LNCaP clone FGC (cell line): ENCODE results near the gene STK24.

Experiments
- DNase-seq: peaks from one replicate; pipeline ENCODE4 v3.0.0-alpha.2; 2011; ENCODE audit warnings: low read depth
- H3K4me3 ChIP-seq: 2 replicates; pipeline ENCODE4 v1.5.1; 2011; ENCODE audit warnings: mild to moderate bottlenecking, low read depth, low read length, control low read depth
- TF ChIP-seq, protein P1 (sequence below): IDR thresholded peaks from 2 replicates; pipeline ENCODE4 v1.5.1; 2012; ENCODE audit warnings: mild to moderate bottlenecking; ENCODE audit not compliant: control insufficient read depth, insufficient read depth; ENCODE audit errors: extremely low read depth

Gene STK24

DNA sequence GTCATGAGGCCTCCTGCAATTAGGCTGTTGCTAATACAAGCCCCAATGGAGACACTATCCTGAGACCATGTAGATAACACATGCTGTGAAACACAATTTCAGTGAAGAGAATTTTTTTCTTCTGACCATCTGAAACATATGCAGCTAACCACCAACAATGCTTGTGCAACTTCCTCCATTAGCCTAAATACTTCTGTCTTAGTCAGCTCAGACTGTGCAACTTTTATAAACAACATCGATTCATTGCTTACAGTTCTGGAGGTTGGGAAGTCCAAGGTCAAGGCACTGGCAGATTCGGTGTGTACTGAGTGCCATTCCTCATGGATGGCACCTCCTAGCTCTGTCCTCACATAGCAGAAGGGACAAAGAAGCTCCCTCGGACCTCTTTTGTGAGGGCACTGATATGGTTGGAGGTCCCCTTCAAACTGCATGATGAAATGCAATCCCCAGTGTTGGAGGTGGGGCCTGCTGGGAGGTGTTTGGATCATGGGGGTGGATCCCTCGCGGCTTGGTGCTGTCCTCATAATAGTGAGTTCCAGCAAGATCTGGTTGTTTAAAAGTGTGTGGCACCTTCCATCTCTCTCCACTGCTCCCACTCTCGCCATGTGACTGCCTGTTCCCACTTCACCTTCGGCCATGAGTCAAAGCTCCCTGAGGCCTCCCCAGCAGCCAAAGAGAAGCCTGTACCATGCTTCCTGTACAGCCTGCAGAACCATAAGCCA, 27.7 kb downstream of the STK24 start:
- TF ChIP-seq, protein P1, sequence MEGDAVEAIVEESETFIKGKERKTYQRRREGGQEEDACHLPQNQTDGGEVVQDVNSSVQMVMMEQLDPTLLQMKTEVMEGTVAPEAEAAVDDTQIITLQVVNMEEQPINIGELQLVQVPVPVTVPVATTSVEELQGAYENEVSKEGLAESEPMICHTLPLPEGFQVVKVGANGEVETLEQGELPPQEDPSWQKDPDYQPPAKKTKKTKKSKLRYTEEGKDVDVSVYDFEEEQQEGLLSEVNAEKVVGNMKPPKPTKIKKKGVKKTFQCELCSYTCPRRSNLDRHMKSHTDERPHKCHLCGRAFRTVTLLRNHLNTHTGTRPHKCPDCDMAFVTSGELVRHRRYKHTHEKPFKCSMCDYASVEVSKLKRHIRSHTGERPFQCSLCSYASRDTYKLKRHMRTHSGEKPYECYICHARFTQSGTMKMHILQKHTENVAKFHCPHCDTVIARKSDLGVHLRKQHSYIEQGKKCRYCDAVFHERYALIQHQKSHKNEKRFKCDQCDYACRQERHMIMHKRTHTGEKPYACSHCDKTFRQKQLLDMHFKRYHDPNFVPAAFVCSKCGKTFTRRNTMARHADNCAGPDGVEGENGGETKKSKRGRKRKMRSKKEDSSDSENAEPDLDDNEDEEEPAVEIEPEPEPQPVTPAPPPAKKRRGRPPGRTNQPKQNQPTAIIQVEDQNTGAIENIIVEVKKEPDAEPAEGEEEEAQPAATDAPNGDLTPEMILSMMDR, result no peak
- H3K4me3 ChIP-seq, result no peak overlapping the region
- DNase-seq, result no peak

DNA sequence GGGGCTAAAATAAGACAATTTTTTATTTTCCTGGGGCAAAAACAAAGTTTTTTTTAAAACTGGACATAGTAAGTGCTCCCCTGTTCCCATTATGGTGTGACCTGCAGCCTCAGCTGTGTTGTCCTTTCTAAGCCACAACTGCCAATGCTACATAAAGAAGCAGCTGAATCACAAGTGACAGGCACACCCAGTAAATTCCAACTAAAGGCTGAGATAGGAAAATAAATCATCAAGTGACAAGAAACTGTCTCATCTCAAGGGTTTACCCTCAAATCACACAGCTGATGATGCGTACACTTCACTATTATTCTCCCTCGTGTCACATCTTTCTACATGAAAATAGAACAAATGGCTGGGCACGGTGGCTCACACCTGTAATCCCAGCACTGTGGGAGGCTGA, 28.7 kb downstream of the STK24 start:
- no peak overlapping the region for H3K4me3 ChIP-seq
- no peak for DNase-seq
- TF ChIP-seq, protein P1, result no peak

DNA sequence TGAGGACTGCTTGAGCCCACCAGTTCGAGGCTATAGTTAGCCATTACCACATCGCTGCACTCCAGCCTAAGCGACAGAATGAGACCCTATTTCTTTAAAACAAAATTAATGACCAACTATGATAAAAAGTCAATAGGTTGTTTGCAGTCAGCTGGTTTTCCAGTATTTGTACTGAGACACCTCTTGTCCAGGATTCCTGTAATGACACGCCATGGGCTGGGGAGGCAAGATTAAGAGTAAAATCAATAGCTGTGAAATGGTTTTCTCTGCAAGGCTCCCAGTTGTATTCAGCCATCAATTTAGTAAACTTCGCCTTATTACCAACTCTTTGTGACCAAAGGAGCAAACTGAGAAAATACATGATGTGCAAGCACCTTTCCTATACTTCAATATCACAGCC, 29.5 kb downstream of the STK24 start:
- H3K4me3 ChIP-seq, result no peak overlapping the region
- no peak for DNase-seq
- TF ChIP-seq, protein P1, result no peak

DNA sequence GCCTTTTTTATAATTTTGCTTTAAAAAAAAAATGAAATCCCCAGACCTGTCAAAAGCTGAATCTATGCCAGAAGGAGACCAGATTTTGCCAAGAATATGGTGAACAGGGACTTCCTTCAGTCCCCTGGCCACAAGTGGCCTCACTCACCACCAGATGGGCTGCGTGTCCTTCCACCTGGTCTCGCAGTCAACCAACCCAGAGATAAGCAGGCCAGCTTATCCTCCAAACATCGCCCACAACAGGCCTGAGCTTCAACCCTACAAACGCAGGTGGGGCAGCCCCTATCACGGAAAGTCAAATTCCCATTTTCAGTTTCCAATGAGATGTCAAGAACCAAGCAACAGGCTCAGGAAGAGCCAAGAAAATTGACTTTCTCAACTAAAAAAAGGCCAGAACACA, 30.5 kb downstream of the STK24 start:
- TF ChIP-seq, protein P1, result no peak
- DNase-seq, result no peak
- no peak overlapping the region for H3K4me3 ChIP-seq

DNA sequence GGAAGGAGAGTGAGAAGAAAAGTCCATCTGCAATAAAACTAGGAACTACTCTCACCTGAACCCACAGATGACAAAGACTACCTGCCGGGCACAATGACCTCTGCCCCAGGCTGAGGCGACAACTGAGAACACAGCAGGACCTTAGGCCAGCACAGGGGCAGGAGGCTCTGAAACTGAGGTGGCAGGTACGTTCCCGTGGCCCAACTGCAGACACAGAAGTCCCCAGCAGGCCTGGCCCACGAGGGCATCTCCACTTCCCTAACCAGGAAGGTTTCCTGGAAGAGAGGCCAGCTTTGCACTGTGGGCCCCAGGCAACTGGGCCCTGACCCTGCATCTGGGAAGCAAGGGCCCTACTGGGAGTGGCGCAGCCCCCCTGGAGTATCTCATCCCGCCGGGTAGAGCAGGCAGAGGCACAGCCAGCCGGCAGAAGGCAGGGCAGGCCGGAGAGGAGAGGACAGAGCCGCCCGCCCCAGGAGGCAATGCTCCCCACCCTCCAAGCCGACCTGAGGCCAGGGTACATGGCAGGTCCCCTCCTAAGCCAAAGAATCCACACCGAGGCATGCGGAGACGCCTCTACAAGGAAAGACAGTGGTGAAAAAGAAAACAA, 32.7 kb downstream of the STK24 start:
- H3K4me3 ChIP-seq, result no peak overlapping the region
- DNase-seq, result no peak
- TF ChIP-seq, protein P1, result no peak

DNA sequence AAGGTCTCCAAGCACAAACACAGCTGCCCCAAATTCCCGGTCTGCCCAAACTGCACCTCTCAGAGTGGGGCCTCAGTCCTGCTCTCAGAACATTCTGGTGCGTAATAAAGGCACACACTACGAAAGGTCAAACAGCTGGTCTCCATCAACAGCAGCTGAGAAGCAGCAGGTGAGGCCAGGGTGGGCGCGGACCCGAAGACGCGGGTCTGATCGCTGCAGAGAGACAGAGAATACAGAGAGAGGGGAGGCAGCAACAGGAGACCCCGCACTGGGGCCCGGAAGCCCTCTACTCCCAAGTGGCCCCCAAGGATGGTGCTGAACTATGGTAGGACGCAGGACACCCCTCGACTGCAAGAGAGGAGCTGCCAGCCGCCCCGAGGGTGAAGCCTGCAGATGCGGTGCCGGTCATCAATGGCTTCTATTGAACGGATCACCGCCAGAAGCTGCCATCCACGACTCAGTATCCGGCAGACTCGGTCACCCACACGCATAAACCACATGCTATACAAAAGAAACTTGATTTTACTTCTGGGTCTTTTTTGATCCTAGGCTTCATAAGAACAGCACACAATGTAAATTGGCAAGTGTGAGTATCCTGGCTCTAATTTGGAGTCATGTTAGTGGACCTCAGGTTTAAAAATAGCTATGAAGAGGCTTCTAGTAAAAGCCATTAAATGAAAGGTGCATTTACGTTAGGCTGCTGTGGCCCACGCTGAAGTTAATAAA, 33.4 kb downstream of the STK24 start:
- no peak for DNase-seq

More for the DNA sequence above, 33.4 kb downstream of the STK24 start:
- no peak overlapping the region for H3K4me3 ChIP-seq
- TF ChIP-seq, protein P1, result no peak
